Testis (tissue), 2 donors: Measurements from ENCODE around the gene UCHL5.

ENCODE experiments used
- CTCF ChIP-seq, 3 experiments: fragments of 450-650 bp in 2 of 3; fragments of 200-600 bp in 1 of 3; sonication (generic) in 1 of 3; IDR thresholded peaks; one replicate each; pipeline ENCODE4 v1.5.1; 2016 to 2019; ENCODE audit warnings: antibody characterized with exemption in 3 of 3, mild to moderate bottlenecking in 2 of 3, moderate library complexity in 1 of 3
- POLR2A ChIP-seq: fragments of 450-650 bp; IDR thresholded peaks from one replicate; pipeline ENCODE4 v1.6.1; 2017; ENCODE audit warnings: antibody characterized with exemption, mild to moderate bottlenecking, moderate library complexity

DNA sequence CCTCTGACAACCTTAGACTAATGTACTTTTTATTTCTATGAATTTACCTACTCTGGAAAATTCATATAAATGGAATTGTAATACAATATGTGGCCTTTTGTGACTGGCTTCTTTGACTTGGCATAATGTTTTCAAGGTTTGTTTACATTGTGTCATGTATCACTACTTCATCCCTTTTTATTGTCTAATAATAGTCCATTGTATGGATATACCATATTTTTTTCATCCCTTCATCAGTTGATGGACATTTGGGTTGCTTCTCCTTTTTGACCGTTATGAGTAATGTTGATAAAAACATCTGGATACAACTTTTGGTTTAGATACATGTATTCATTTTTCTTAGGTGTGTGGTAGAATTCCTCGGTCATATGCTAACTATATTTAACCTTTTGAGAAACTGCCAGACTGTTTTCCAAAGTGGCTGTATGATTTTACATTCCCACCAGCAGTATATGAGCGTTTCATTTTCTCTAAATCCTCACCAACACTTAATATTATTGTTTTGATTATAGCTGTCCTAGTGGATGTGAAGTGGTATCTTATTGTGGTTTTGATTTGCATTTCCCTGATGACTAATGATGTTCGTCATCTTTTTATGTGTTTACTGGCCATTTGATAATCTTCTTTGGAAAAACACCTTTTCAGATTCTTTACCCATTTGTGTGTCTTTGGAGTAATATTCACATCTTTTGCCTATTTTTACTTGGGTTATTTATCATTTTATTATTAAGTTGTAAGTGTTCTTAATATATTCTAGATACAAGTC lies 3.7 kb upstream of the UCHL5 start:
- TF ChIP-seq CTCF (IDR thresholded peaks at IDR 0.05) (no peak), POLR2A (no peak)
